Measurements from ENCODE around the gene SIMC1.
"Not testable (repeated sequence)": the region's sequence is repeated elsewhere in the genome, so short reads cannot be mapped to it uniquely, and the experiment has no call there.

DNA sequence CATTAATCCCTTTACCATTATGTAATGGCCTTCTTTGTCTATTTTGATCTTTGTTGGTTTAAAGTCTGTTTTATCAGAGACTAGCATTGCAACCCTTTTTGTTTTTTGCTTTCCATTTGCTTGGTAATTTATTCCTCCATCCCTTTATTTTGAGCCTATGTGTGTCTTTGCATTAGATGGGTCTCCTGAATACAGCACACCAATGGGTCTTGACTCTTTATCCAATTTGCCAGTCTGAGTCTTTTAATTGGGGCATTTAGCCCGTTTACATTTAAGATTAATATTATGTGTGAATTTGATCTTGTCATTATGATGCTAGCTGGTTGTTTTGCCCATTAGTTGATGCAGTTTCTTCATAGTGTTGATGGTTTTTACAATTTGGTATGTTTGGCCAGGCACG, 12.5 kb downstream of the SIMC1 start:
- TF ChIP-seq, protein P1, sequence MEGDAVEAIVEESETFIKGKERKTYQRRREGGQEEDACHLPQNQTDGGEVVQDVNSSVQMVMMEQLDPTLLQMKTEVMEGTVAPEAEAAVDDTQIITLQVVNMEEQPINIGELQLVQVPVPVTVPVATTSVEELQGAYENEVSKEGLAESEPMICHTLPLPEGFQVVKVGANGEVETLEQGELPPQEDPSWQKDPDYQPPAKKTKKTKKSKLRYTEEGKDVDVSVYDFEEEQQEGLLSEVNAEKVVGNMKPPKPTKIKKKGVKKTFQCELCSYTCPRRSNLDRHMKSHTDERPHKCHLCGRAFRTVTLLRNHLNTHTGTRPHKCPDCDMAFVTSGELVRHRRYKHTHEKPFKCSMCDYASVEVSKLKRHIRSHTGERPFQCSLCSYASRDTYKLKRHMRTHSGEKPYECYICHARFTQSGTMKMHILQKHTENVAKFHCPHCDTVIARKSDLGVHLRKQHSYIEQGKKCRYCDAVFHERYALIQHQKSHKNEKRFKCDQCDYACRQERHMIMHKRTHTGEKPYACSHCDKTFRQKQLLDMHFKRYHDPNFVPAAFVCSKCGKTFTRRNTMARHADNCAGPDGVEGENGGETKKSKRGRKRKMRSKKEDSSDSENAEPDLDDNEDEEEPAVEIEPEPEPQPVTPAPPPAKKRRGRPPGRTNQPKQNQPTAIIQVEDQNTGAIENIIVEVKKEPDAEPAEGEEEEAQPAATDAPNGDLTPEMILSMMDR (IDR thresholded peaks at IDR 0.05; ENCODE audit: insufficient read depth, low read depth, low read length) = not testable (repeated sequence)
- not testable (repeated sequence) for TF ChIP-seq EZH2 (IDR thresholded peaks at IDR 0.05; ENCODE audit: insufficient read depth, low read length)
